HG02588 (cell line): ENCODE measurements around the gene C10orf71.

Experiments
- ATAC-seq: cut with Tn5 transposase; IDR thresholded peaks from one replicate; pipeline ENCODE4 v1.9.1; 2021; ENCODE audit warnings: mild to moderate bottlenecking, moderate library complexity; ENCODE audit not compliant: unreplicated experiment

The C10orf71 gene

GRCh38 chr10:49298983-49299815 is at the start of gene C10orf71:
C10orf71 (plus strand) TSS chr10:49299170; CDS start chr10:49322546, 23,376 bp downstream.
- ATAC-seq = no peak

DNA sequence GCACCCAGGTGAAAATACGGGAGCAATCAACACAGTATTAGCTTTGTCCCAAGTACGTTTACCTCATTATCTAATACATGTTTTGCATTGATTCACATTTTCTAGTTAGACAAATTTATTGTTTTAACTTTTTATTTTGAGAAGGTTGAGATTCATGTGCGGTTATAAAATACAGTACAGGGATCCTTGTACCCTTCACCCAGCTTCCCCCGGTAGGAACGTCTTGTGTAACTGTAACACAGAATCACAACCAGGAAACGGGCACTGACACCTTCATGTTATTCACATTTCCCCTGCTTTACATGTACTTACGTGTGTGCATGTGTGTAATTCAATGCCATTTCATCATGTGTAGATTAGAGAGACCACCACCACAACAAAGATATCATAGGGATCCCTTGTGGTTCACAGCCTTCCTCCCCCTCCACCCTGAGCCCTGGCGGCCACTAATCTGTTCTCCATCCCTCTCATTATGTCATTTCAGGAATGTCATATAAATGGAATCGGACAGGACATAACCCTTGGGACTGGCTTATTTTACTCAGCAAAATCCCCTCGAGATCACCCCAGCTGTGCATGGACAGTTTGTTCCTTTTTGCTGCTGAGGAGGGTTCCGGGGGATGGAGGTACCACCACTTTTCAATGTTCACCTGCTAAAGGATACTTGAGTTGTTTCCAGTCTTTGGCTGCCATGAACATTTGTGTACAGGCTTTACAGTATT is 46.5 kb upstream of the C10orf71 start:
- no peak for ATAC-seq

DNA sequence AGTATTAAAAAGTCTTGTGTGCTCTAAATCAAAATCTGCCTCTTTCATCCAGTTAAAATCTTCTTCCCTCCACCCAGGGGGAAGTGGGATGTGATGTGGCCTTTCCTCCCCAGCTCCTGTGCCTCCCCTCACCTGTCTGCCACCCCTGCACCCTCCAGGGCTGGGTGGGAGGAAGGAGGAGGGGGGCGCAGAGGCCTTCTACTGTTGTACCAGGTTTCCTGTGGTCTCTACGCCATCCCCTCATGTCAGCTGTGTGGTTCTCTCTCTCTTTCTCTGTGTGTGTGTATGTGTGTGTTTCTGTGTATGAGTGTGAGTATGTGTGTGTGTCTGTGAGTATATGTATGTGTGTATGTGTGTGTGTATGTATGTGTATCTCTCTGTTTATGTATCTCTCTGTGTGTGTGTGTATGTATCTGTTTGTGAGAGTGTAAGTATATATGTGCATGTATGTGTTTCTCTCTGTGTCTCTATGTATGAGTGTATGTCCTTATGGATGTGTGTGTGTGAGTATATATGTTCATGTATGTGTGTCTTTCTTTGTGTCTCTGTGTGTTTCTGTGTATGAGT is 45.5 kb upstream of the C10orf71 start:
- no peak for ATAC-seq

DNA sequence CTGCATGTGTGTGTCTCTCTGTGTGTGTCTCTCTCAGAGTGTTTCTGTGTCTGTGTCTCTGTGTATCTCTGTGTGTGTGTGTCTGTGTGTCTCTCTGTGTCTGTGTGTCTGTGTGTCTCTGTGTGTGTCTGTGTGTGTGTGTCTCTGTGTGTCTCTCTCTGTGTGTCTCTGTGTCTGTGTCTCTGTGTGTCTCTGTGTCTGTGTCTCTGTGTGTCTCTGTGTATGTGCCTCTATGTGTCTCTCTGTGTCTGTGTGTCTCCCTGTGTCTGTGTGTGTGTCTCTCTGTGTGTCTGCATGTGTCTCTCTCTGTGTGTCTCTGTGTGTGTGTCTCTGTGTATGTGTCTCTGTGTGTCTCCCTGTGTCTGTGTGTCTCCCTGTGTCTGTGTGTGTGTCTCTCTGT is 44.8 kb upstream of the C10orf71 start:
- ATAC-seq = no peak

DNA sequence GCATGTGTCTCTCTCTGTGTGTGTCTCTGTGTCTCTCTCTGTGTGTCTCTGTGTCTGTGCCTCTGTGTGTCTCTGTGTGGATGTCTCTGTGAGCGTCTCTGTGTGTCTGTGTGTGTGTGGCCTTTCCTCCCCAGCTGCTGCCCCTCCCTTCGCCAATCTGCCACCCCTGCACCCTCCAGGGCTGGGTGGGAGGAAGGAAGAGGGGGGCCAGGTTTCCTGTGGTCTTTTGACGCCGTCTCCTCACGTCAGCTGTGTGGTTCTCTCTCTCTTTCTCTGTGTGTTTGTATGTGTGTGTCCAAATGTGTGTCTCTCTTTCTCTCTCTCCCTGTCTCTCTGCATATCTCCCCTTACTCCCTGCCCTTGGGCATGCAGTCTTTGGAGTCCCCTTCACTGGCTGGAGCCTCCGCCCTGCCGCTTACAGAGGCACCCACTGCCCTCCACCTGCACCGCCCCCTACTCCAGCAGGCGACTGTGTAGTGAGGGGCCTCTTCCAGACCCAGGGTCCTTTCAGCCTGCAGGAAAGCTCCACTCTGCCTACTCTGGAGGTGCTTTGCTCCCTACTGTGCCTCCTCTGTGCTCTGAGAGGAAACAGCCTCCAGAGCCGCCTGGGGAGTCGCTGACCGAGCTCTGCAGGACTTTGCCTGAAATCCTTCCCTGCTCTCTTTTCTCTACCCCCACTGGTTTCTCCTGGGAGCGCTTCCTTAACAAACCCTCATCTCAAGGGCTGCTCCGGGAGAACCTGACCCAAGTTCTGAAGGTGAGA is 44.2 kb upstream of the C10orf71 start:
- ATAC-seq = no peak

- ATAC-seq = no peak
These were observed 43.1 kb upstream of the C10orf71 start for GRCh38 chr10:49255883-49256282.

DNA sequence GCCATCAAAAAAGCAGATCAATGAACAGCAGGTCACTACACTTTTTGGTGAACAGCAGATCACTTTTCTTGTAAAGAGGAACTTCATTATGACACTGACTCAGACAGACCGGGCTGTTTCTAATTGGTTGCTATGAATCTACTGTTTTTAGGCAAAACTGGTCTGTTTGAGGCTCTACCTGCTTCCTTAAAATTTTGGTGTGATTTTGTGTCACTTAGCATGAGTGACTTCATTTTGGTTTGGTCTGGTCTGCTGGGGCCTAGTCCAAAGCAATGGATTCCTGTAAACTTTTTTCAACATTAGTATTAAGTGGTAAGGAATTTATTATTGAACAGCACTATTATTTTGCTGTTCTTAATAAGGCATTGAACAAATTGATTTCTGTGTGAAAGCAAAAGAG is 41.8 kb upstream of the C10orf71 start:
- ATAC-seq = no peak

DNA sequence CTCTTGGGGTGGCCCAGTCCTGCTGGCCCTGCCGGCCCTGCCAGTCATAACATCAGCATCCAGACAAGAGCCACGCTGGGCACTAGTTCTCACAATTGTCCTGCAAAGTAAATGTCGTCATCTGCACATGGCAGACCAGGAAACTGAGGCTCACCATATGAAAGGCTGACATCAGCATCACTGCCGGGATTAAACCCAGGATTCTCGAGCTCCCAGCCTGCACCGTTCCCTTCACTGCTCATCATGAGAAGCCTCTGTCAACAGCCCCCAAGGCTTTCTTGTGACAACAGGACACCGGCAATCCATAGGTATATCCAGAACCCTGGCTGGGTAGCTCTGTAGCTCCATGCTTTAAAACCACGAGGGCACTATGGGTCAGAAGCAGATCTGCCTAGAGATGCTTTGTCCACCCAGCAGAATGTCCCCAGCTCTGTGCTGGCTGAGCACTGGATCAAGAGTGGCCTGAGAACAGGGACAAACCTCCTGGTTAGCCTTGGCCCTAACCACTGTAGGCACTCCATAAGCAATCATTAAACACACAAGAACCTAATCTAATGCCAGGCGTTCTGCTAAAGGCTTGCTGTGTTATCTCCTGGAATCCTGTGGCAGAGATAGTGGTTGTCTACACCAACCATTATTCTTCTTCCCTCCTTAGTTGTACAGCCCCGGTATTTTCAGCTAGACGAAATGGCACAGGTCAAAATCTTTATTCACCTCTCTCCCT is 41.2 kb upstream of the C10orf71 start:
- ATAC-seq = no peak

DNA sequence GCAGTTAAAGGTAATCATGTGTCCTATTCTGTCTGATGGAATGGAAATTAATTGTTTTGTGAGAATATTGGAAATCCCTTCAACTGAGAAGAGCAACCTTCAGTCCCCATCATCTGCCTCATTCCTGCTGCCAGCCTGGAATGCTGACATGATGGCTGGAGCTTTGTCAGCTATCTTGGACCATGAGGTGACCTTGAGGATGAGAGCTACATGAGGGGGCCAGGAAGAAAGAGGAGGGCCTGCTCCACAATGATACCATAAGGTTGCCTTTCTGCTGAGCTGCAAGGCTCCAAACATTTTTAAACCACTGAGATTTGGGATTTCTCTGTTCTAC is 40.7 kb upstream of the C10orf71 start:
- no peak for ATAC-seq

DNA sequence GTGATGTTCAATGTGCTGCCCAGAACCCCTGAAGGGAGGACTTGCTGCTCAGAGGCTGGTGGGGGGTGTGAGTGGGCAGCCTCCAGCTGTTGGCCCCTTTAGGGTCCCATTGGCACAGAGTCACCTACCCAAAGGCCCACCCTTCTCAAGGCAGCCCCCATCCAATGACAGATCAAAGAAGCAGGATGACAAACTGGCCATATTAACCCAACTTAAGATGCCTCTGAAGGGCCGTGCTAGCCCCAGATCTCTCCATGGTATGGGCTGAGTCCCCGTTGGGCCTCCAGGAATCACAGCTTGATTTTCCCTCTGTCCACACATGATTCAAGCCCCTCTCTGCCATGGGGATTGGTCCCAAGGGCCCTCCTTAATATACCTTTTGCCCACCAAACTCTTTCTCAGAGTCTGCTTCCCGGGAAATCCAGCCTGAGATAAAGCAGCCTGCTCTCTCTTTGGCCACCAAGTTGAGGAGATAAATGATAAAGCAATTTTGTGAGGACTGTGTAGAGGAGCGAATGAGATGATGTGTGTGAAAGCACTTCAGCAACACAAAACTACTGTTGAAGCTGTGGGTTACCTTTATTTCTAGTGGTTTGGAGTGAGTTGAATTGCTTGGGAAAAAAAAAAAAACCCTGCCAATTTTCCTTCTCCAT is 38.2 kb upstream of the C10orf71 start:
- ATAC-seq = no peak

GRCh38 chr10:49263591-49263990 is 35.4 kb upstream of the C10orf71 start:
- ATAC-seq = no peak

- ATAC-seq = no peak
These were observed 34.7 kb upstream of the C10orf71 start for GRCh38 chr10:49264177-49264677.

- ATAC-seq = no peak
These were observed 33.1 kb upstream of the C10orf71 start for GRCh38 chr10:49265885-49266284.

DNA sequence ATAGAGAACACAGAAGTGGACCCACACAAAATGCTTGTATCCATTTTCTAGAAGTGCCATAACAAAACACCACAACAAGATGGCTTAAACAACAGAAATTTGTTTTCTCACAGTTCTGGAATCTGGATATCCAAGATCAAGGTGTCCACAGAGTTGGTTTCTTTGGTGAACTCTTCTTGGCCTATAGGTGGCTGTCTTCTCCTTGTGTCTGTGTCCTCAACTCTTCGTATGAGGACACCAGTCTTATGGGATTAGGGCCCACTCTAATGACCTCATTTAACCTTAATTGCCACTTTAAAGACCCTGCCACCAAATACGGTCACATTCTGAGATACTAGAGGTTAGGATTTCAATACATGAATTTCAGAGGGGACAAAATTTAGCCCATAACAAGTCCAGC is 30.8 kb upstream of the C10orf71 start:
- no peak for ATAC-seq

GRCh38 chr10:49269523-49269922 is 29.4 kb upstream of the C10orf71 start:
- no peak for ATAC-seq

DNA sequence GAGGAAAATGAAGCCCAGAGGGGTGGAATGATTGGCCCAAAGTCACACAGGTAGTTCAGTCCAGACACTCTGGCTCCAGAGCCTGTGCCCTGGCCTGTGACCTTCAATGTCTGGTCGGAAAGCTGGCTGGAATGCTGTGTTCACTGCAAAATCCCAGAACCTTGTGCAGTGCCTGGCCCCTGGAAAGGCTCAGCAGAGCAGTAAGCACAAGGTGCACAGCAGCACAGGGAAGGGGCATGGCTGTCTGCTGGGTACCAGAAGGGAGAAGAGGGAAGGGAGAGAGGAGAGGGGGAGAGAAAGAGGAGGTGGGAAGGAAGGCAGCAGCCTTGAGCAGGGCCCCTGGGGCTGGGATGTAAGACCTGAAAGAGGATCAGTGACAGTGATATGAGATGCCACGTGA is 28.4 kb upstream of the C10orf71 start:
- no peak for ATAC-seq

DNA sequence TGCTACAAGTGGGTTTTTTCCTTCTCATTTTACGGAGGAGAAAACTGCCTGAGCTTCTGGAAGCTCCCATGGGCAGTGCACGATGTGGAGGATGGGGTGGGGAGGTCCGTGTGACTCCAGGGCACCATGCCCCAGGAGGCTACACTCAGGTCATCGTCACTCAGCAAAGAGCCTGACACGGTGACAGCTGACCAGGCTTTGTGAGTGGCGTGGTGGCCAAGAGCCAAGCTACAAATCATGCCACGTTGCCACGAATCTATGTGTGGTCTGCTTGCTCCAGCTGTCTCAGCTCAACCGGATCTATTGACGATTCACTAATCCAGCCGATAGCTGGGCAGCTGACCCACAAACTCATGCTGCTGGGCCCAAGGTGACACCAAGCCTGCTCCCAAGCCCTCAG is 27.6 kb upstream of the C10orf71 start:
- no peak for ATAC-seq

DNA sequence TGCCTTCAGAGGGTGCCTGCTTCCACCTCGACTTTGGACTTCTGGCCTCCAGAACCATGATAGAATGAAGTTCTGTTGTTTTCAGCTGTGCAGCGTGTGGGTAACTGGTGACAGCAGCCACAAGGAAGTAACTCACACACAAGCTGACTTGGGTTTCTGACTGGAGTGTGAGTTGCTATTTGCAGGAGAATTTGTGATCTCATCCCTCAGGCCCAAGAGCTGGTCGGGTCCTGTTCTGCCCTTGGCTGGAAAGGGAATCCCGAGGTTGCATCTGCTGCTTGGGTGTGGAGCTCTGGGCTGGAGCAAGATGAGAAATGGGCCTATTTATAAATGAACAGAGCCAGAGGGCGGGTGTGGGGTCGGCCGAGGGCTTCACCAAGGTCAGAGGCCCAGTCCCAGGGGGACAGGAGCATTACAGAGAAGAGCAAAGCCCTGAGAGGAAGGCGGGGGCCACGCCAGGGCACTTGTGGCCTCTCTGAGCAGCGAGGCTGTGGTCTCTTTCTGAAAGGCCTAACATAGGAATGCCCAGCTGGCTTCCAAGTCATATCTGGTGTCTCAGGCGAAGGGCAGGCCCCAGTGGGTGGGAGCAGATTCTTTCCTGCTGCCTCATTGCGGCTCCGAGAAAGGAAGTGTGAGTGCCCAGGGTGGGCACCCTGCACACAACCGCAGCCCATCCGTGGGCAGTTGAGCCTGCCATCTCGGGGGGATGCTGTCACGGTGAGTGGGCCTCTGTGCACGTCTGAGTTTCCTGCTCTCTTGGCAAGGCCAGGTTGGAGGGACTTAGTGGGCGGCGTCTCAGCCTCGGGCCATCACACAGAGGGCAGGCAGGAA is 26.5 kb upstream of the C10orf71 start:
- no peak for ATAC-seq

DNA sequence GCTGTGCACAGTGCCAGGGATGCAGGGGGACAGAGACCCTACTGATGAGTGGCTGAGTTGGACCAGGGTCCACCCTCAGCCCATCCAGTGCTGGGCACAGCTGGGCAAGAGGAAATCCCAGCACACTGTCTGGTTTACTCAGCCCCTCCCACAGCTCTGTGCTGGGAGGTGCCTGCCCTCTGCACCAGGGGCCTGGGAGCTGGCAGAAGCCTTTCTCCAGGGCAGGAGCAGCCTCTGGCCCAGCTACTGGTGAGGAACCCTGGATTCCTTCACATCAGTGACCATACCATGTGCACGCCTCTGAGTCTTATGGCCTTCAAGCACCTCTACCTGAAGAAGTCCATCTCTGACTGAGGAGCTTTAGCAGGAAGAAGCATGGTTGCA is 25.9 kb upstream of the C10orf71 start:
- no peak for ATAC-seq
